Endodermal cell (in vitro differentiated cells): Measurements from ENCODE around the gene DFFB. TPM values are rescaled to one million over a fixed set of nuclear protein-coding genes. Genes with fewer than 3 reads are reported as not detected.

Source experiments
- DNase-seq: peaks from one replicate; pipeline ENCODE4 v3.0.0-alpha.2; 2017
- H3K27ac ChIP-seq: 2 replicates; pipeline ENCODE4 v1.5.1; 2013; ENCODE audit warnings: mild to moderate bottlenecking, low read depth, low read length, moderate library complexity
- H3K27me3 ChIP-seq: 2 replicates; pipeline ENCODE4 v1.6.1; 2013; ENCODE audit warnings: mild to moderate bottlenecking, low read length, moderate library complexity; ENCODE audit not compliant: insufficient read depth, control insufficient read depth, poor library complexity, severe bottlenecking
- H3K36me3 ChIP-seq: 2 replicates; pipeline ENCODE4 v1.7.0; 2013; ENCODE audit warnings: mild to moderate bottlenecking, low read length, moderate library complexity; ENCODE audit not compliant: control insufficient read depth, insufficient read depth
- H3K4me1 ChIP-seq: one replicate; pipeline ENCODE4 v1.7.0; 2013; ENCODE audit warnings: low read length; ENCODE audit not compliant: control insufficient read depth, insufficient read depth
- H3K4me3 ChIP-seq: 2 replicates; pipeline ENCODE4 v1.5.1; 2013; ENCODE audit warnings: mild to moderate bottlenecking, low read length, moderate library complexity
- H3K9ac ChIP-seq: 2 replicates; pipeline ENCODE4 v1.6.1; 2013; ENCODE audit warnings: mild to moderate bottlenecking, low read length, moderate library complexity; ENCODE audit not compliant: poor library complexity, severe bottlenecking; ENCODE audit errors: extremely low read depth
- H3K9me3 ChIP-seq: 2 replicates; pipeline ENCODE4 v1.6.1; 2013; ENCODE audit warnings: mild to moderate bottlenecking, low read length, moderate library complexity; ENCODE audit not compliant: control insufficient read depth
- H3K27ac Mint-ChIP-seq: 2 replicates; pipeline ENCODE4 v1.8.0; 2020; ENCODE audit warnings: mixed read lengths
- H3K27me3 Mint-ChIP-seq: 2 replicates; pipeline ENCODE4 v1.8.0; 2021; ENCODE audit warnings: mild to moderate bottlenecking, mixed read lengths; ENCODE audit not compliant: insufficient read depth
- H3K36me3 Mint-ChIP-seq: 2 replicates; pipeline ENCODE4 v1.8.0; 2020; ENCODE audit warnings: low read depth, mixed read lengths
- H3K4me1 Mint-ChIP-seq: 2 replicates; pipeline ENCODE4 v1.8.0; 2020; ENCODE audit warnings: mixed read lengths
- H3K4me3 Mint-ChIP-seq: 2 replicates; pipeline ENCODE4 v1.8.0; 2020; ENCODE audit warnings: mild to moderate bottlenecking, moderate library complexity, mixed read lengths
- H3K9me3 Mint-ChIP-seq: 2 replicates; pipeline ENCODE4 v1.8.0; 2020; ENCODE audit warnings: mild to moderate bottlenecking, mixed read lengths
- CTCF ChIP-seq: fragments of 200-600 bp; sonication (generic); conservative IDR thresholded peaks from 2 replicates; pipeline ENCODE4 v1.5.0; 2021; ENCODE audit warnings: antibody characterized with exemption, mild to moderate bottlenecking
- WGBS, 2 experiments: methylation state at CpG; one replicate each; pipeline versions ENCODE4 v1.1.5 to v1.1.7; 2013; ENCODE audit warnings: missing lambda C conversion rate in 2 of 2, mixed read lengths in 1 of 2; ENCODE audit not compliant: insufficient coverage in 1 of 2, insufficient read length in 1 of 2; 5-methylcytosine and 5-hydroxymethylcytosine counted together
- total RNA-seq, 2 donors: library from RNA; stranded (reverse); fragmentation: NEBNext Ultra II Directional in 1 of 2; extraction: Animal tissue kit (Norgen Biotek cat#: 25700) in 1 of 2; gene quantifications; 2 replicates in 1 of 2; 3 replicates in 1 of 2; pipeline ENCODE4 v1.2.1, GENCODE V29; 2021

Gene DFFB
- total RNA-seq, 2 donors from 2014 or later: 7.2 to 7.6 TPM

GRCh38 chr1:3912809-3913685, 55.8 kb downstream of the DFFB start:
- peak; percentile 61 for DNase-seq
- H3K27ac ChIP-seq: no peak overlapping the region
- no peak overlapping the region for H3K4me3 ChIP-seq
- no peaks in the 10 kb centered on the region for H3K9me3 ChIP-seq
- H3K27me3 ChIP-seq: no peaks in the 10 kb centered on the region
- Mint-ChIP-seq H3K27ac (no peak overlapping the region), H3K27me3 (no peaks in the 10 kb centered on the region), H3K4me1 (peaks cover 7% of the 10 kb centered on the region), H3K9me3 (no peaks in the 10 kb centered on the region), H3K4me3 (no peak overlapping the region), H3K36me3 (no peaks in the 10 kb centered on the region)
- TF ChIP-seq CTCF: peak; percentile 45
- no peaks in the 10 kb centered on the region for H3K4me1 ChIP-seq
- WGBS, 2 experiments: 92 to 93% methylated on average over 15 to 23 of the region's 23 CpGs
- H3K9ac ChIP-seq: no peak overlapping the region
- no peaks in the 10 kb centered on the region for H3K36me3 ChIP-seq

GRCh38 chr1:3914331-3914851, 57.1 kb downstream of the DFFB start:
- no peak for DNase-seq
- WGBS, 2 experiments: 94 to 96% methylated on average over 14 to 21 of the region's 21 CpGs
- Histone ChIP-seq H3K4me1 (no peaks in the 10 kb centered on the region), H3K9me3 (no peaks in the 10 kb centered on the region), H3K36me3 (no peaks in the 10 kb centered on the region), H3K4me3 (no peak overlapping the region), H3K27ac (no peak overlapping the region), H3K9ac (no peak overlapping the region), H3K27me3 (no peaks in the 10 kb centered on the region)
- TF ChIP-seq CTCF: no peak
- no peaks in the 10 kb centered on the region for H3K36me3 Mint-ChIP-seq
- H3K27me3 Mint-ChIP-seq: no peaks in the 10 kb centered on the region
- no peak overlapping the region for H3K4me3 Mint-ChIP-seq
- H3K9me3 Mint-ChIP-seq: peaks cover 3% of the 10 kb centered on the region
- H3K4me1 Mint-ChIP-seq: peaks cover 7% of the 10 kb centered on the region
- H3K27ac Mint-ChIP-seq: no peak overlapping the region

- H3K36me3 ChIP-seq: no peaks in the 10 kb centered on the region
- H3K9me3 ChIP-seq: no peaks in the 10 kb centered on the region
- H3K9ac ChIP-seq: no peak overlapping the region
- H3K4me3 ChIP-seq: no peak overlapping the region
- H3K27ac Mint-ChIP-seq: no peak overlapping the region
- 90 to 96% methylated on average over 8 to 14 of the region's 14 CpGs for WGBS, 2 experiments
- no peaks in the 10 kb centered on the region for H3K4me1 ChIP-seq
- no peak for DNase-seq
- H3K27ac ChIP-seq: no peak overlapping the region
- H3K36me3 Mint-ChIP-seq: no peaks in the 10 kb centered on the region
- no peaks in the 10 kb centered on the region for H3K27me3 ChIP-seq
- H3K4me3 Mint-ChIP-seq: no peak overlapping the region
- H3K4me1 Mint-ChIP-seq: peaks cover 7% of the 10 kb centered on the region
- H3K9me3 Mint-ChIP-seq: peaks cover 3% of the 10 kb centered on the region
- no peaks in the 10 kb centered on the region for H3K27me3 Mint-ChIP-seq
- no peak for TF ChIP-seq CTCF
Observed at GRCh38 chr1:3914911-3915310, 57.6 kb downstream of the DFFB start.
